Measurements from ENCODE around the gene PRPF18. TPM values are rescaled to one million over a fixed set of nuclear protein-coding genes. Genes with fewer than 3 reads are reported as not detected.
"Not testable (repeated sequence)": the region's sequence is repeated elsewhere in the genome, so short reads cannot be mapped to it uniquely, and the experiment has no call there.

Gene PRPF18
- total RNA-seq, result 35.8 TPM
- 23.5 TPM for polyA plus RNA-seq
- long read RNA-seq, donor 1, partial matches to known transcripts, result 0 of 2 reads
- long read RNA-seq, donor 1, other reads (novel, unspliced or antisense), result 0 of 2 reads
- long read RNA-seq, donor 2, result 0 reads
- long read RNA-seq, donor 3, transcript PRPF18-202 (10 exons, 1,717 nt), result major isoform, 24 of 24 reads
- long read RNA-seq, donor 3, partial matches to known transcripts, result 0 of 24 reads
- long read RNA-seq, donor 3, other reads (novel, unspliced or antisense), result 0 of 24 reads
- long read RNA-seq, donor 4, transcript PRPF18-202 (10 exons, 1,717 nt), result major isoform, 10 of 10 reads
- long read RNA-seq, donor 4, partial matches to known transcripts, result 0 of 10 reads
- long read RNA-seq, donor 4, other reads (novel, unspliced or antisense), result 0 of 10 reads
- long read RNA-seq, donor 5, transcript PRPF18-202 (10 exons, 1,717 nt), result major isoform, 16 of 16 reads
- long read RNA-seq, donor 5, partial matches to known transcripts, result 0 of 16 reads
- long read RNA-seq, donor 5, other reads (novel, unspliced or antisense), result 0 of 16 reads
- long read RNA-seq, donor 6, transcript PRPF18-202 (10 exons, 1,717 nt), result major isoform, 10 of 10 reads
- long read RNA-seq, donor 6, partial matches to known transcripts, result 0 of 10 reads
- long read RNA-seq, donor 6, other reads (novel, unspliced or antisense), result 0 of 10 reads
- long read RNA-seq, donor 7, transcript PRPF18-202 (10 exons, 1,717 nt), result major isoform, 15 of 15 reads
- long read RNA-seq, donor 7, partial matches to known transcripts, result 0 of 15 reads
- long read RNA-seq, donor 7, other reads (novel, unspliced or antisense), result 0 of 15 reads
- long read RNA-seq, donor 8, transcript PRPF18-202 (10 exons, 1,717 nt), result major isoform, 7 of 7 reads
- long read RNA-seq, donor 8, partial matches to known transcripts, result 0 of 7 reads
- long read RNA-seq, donor 8, other reads (novel, unspliced or antisense), result 0 of 7 reads
- long read RNA-seq, donor 9, transcript PRPF18-202 (10 exons, 1,717 nt), result major isoform, 6 of 6 reads
- long read RNA-seq, donor 9, partial matches to known transcripts, result 0 of 6 reads
- long read RNA-seq, donor 9, other reads (novel, unspliced or antisense), result 0 of 6 reads
- long read RNA-seq, donor 10, transcript PRPF18-202 (10 exons, 1,717 nt), result major isoform, 13 of 13 reads
- long read RNA-seq, donor 10, partial matches to known transcripts, result 0 of 13 reads
- long read RNA-seq, donor 10, other reads (novel, unspliced or antisense), result 0 of 13 reads

DNA sequence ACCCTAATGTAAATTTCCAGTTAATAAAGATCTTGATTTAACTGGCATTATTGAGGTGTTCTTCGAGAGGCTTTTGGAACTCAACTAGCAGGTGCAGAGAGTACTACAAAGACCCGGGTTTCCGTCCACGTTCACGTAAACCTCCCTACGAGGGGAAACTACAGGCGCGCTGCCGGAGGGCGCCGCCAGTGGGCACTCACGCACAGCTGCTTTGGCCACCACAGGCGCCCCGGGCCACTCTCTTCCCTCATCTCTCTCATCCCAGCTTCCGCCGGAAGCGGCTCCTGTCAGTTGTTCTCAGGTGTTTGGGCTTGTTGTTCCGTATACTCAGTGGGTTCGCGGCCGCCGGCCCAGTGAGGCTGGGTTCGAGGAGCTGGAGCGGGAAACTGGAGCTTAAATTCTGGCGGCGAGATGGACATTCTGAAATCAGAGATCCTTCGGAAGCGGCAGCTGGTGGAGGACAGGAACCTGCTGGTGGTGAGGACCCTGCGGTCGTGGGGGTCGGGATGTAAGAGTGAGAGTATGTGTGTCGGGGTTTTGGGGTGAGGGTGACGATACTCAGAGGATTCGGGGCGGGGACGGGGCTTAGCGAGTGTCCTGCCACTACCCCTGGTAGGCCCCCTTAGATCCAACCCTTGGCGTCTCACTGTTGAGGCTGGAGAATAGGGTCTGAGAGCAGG, at the start of gene PRPF18:
PRPF18 (plus strand) TSS at position 290 of the 680 bp plus-strand sequence; CDS start at position 412, 122 bp downstream.
- WGBS, result under 1% methylated on average over 38 of the region's 38 CpGs
- peaks cover 8 to 11% of the 10 kb centered on the region in 2 donors for H3K4me1 ChIP-seq (ENCODE audit: control insufficient read depth in 2 of 2, insufficient read depth in 2 of 2, low read length in 2 of 2)
- peaks cover 0 to 4% of the 10 kb centered on the region in 2 donors for H3K36me3 ChIP-seq (ENCODE audit: control insufficient read depth in 2 of 2, insufficient read depth in 2 of 2, low read length in 1 of 2)
- H3K4me3 ChIP-seq (ENCODE audit: low read length in 2 of 2), result peak within 1 kb of the TSS; percentile 77 to 99
- peak within 1 kb of the TSS; percentile 26 to 64 for H3K27ac ChIP-seq (ENCODE audit: low read depth in 1 of 2, low read length in 1 of 2)
- peaks cover 6 to 11% of the 10 kb centered on the region in 2 donors for H3K27me3 ChIP-seq (ENCODE audit: control insufficient read depth in 2 of 2, insufficient read depth in 1 of 2, low read length in 1 of 2)
- DNase-seq (ENCODE audit: low read depth in 6 of 9, low spot score in 9 of 9), result peak; percentile 85 to 98 (median 95)
- no peaks in the 10 kb centered on the region for H3K9me3 ChIP-seq (ENCODE audit: control insufficient read depth in 2 of 2, insufficient read depth in 1 of 2, low read length in 1 of 2)

GRCh38 chr10:13537985-13538384, 48.8 kb upstream of the PRPF18 start:
- WGBS, result 92% methylated on average over 9 of the region's 9 CpGs
- H3K4me3 ChIP-seq (ENCODE audit: low read length in 2 of 2); H3K9me3 ChIP-seq (ENCODE audit: control insufficient read depth in 2 of 2, insufficient read depth in 1 of 2, low read length in 1 of 2); DNase-seq (ENCODE audit: low read depth in 6 of 9, low spot score in 9 of 9); H3K4me1 ChIP-seq (ENCODE audit: control insufficient read depth in 2 of 2, insufficient read depth in 2 of 2, low read length in 2 of 2); H3K27ac ChIP-seq (ENCODE audit: low read depth in 1 of 2, low read length in 1 of 2); H3K36me3 ChIP-seq (ENCODE audit: control insufficient read depth in 2 of 2, insufficient read depth in 2 of 2, low read length in 1 of 2): not testable (repeated sequence)
- H3K27me3 ChIP-seq (ENCODE audit: control insufficient read depth in 2 of 2, insufficient read depth in 1 of 2, low read length in 1 of 2), result peaks cover 3 to 16% of the 10 kb centered on the region in 2 donors

DNA sequence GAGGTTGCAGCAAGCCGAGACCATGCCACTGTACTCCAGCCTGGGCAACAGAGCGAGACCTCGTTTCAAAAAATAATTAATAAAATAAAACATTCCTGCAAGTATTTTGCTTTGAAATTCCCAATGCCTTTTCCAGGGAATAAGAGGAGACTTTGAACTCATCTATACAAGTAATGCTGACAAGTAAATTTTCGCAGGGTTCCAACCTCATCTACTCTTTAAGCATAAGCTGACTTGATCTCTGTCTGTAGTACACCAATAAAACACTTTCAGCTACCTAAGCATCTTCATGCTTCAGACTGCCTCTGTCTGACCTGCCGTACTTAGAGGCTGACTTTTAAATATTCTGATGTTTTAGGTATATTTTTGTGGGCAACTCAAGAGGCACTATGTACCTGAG, 44.2 kb upstream of the PRPF18 start:
- H3K4me1 ChIP-seq (ENCODE audit: control insufficient read depth in 2 of 2, insufficient read depth in 2 of 2, low read length in 2 of 2), result no peaks in the 10 kb centered on the region
- no peaks in the 10 kb centered on the region for H3K36me3 ChIP-seq (ENCODE audit: control insufficient read depth in 2 of 2, insufficient read depth in 2 of 2, low read length in 1 of 2)
- 96% methylated on average over 5 of the region's 5 CpGs for WGBS
- peaks cover 3 to 4% of the 10 kb centered on the region in 2 donors for H3K27me3 ChIP-seq (ENCODE audit: control insufficient read depth in 2 of 2, insufficient read depth in 1 of 2, low read length in 1 of 2)
- no peaks in the 10 kb centered on the region for H3K9me3 ChIP-seq (ENCODE audit: control insufficient read depth in 2 of 2, insufficient read depth in 1 of 2, low read length in 1 of 2)
- no peak for DNase-seq (ENCODE audit: low read depth in 6 of 9, low spot score in 9 of 9)
- no peak overlapping the region for H3K27ac ChIP-seq (ENCODE audit: low read depth in 1 of 2, low read length in 1 of 2)
- H3K4me3 ChIP-seq (ENCODE audit: low read length in 2 of 2), result no peak overlapping the region

- WGBS, result 70% methylated on average over 2 of the region's 2 CpGs
- peaks cover 0 to 2% of the 10 kb centered on the region in 2 donors for H3K9me3 ChIP-seq (ENCODE audit: control insufficient read depth in 2 of 2, insufficient read depth in 1 of 2, low read length in 1 of 2)
- no peaks in the 10 kb centered on the region for H3K27me3 ChIP-seq (ENCODE audit: control insufficient read depth in 2 of 2, insufficient read depth in 1 of 2, low read length in 1 of 2)
- H3K4me1 ChIP-seq (ENCODE audit: control insufficient read depth in 2 of 2, insufficient read depth in 2 of 2, low read length in 2 of 2), result no peaks in the 10 kb centered on the region
- H3K4me3 ChIP-seq (ENCODE audit: low read length in 2 of 2), result no peak overlapping the region
- no peaks in the 10 kb centered on the region for H3K36me3 ChIP-seq (ENCODE audit: control insufficient read depth in 2 of 2, insufficient read depth in 2 of 2, low read length in 1 of 2)
- H3K27ac ChIP-seq (ENCODE audit: low read depth in 1 of 2, low read length in 1 of 2), result no peak overlapping the region
- no peak for DNase-seq (ENCODE audit: low read depth in 6 of 9, low spot score in 9 of 9)
Measured at GRCh38 chr10:13550802-13551201, 36.0 kb upstream of the PRPF18 start.

DNA sequence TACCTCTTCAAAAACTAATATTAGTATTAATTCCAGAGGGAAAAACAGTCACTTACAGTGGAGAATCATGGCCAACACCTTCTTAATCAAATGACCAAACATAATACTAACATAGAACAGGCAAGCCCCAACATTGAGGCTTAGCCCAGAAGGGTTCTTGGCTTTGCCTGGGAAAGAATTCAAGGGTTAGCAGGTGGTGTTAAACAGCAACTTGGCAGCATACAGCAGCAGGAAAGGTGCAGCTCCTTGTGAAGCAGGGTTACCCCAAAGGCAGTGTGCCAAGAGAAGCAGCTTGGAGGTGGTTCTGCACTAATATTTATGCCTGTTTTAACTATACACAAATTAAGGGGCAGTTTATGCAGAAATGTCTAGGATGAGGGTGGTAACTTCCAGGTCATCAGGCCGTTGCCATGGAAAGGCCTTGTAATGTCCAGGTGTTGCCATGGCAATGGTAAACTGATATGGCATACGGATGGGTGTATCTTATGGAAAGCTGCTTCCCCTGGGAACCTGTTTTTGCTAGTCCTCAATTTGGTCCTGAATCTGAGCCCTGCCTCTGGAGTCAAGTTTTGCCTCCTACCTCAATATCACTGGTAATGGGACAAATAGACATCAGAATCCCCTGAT, 30.8 kb upstream of the PRPF18 start:
- no peak for DNase-seq (ENCODE audit: low read depth in 6 of 9, low spot score in 9 of 9)
- H3K27me3 ChIP-seq (ENCODE audit: control insufficient read depth in 2 of 2, insufficient read depth in 1 of 2, low read length in 1 of 2), result no peaks in the 10 kb centered on the region
- H3K27ac ChIP-seq (ENCODE audit: low read depth in 1 of 2, low read length in 1 of 2), result no peak overlapping the region
- no peaks in the 10 kb centered on the region for H3K36me3 ChIP-seq (ENCODE audit: control insufficient read depth in 2 of 2, insufficient read depth in 2 of 2, low read length in 1 of 2)
- H3K4me1 ChIP-seq (ENCODE audit: control insufficient read depth in 2 of 2, insufficient read depth in 2 of 2, low read length in 2 of 2), result no peaks in the 10 kb centered on the region
- WGBS, result 88% methylated on average over 2 of the region's 2 CpGs
- no peak overlapping the region for H3K4me3 ChIP-seq (ENCODE audit: low read length in 2 of 2)
- no peaks in the 10 kb centered on the region for H3K9me3 ChIP-seq (ENCODE audit: control insufficient read depth in 2 of 2, insufficient read depth in 1 of 2, low read length in 1 of 2)

- Histone ChIP-seq H3K27ac (ENCODE audit: low read depth in 1 of 2, low read length in 1 of 2) (no peak overlapping the region), H3K36me3 (ENCODE audit: control insufficient read depth in 2 of 2, insufficient read depth in 2 of 2, low read length in 1 of 2) (no peaks in the 10 kb centered on the region), H3K27me3 (ENCODE audit: control insufficient read depth in 2 of 2, insufficient read depth in 1 of 2, low read length in 1 of 2) (no peaks in the 10 kb centered on the region), H3K4me3 (ENCODE audit: low read length in 2 of 2) (no peak overlapping the region), H3K9me3 (ENCODE audit: control insufficient read depth in 2 of 2, insufficient read depth in 1 of 2, low read length in 1 of 2) (no peaks in the 10 kb centered on the region), H3K4me1 (ENCODE audit: control insufficient read depth in 2 of 2, insufficient read depth in 2 of 2, low read length in 2 of 2) (no peaks in the 10 kb centered on the region)
- DNase-seq (ENCODE audit: low read depth in 6 of 9, low spot score in 9 of 9), result no peak
- WGBS, result 89% methylated on average over 2 of the region's 2 CpGs
Measured at GRCh38 chr10:13559124-13559700, 27.6 kb upstream of the PRPF18 start.

- Histone ChIP-seq H3K36me3 (ENCODE audit: control insufficient read depth in 2 of 2, insufficient read depth in 2 of 2, low read length in 1 of 2) (no peaks in the 10 kb centered on the region), H3K4me1 (ENCODE audit: control insufficient read depth in 2 of 2, insufficient read depth in 2 of 2, low read length in 2 of 2) (no peaks in the 10 kb centered on the region), H3K4me3 (ENCODE audit: low read length in 2 of 2) (no peak overlapping the region), H3K27ac (ENCODE audit: low read depth in 1 of 2, low read length in 1 of 2) (no peak overlapping the region), H3K27me3 (ENCODE audit: control insufficient read depth in 2 of 2, insufficient read depth in 1 of 2, low read length in 1 of 2) (no peaks in the 10 kb centered on the region), H3K9me3 (ENCODE audit: control insufficient read depth in 2 of 2, insufficient read depth in 1 of 2, low read length in 1 of 2) (no peaks in the 10 kb centered on the region)
- DNase-seq (ENCODE audit: low read depth in 6 of 9, low spot score in 9 of 9), result no peak
Measured at GRCh38 chr10:13560597-13560996, 26.2 kb upstream of the PRPF18 start.
